Endothelial cell of umbilical vein (primary cell): ENCODE measurements around the gene MARS1. TPM values are rescaled to one million over a fixed set of nuclear protein-coding genes. Genes with fewer than 3 reads are reported as not detected.

Experiments
- BruUV-seq: library from RNA; stranded (reverse); fragments of 400-500 nt; replicated peaks from 2 replicates; lab custom pipeline; 2021; lab: Mats Ljungman, UMichigan
- CTCF ChIA-PET: fragments of 300-600, 350-600 bp; sonication (Branson Sonifier 250); formaldehyde crosslinking; loops from one replicate; lab custom pipeline; 2021; ENCODE audit warnings: antibody characterized with exemption, inconsistent platforms; lab: Charles Lee
- POLR2A ChIA-PET: fragments of 300-600, 350-600 bp; sonication (Branson Sonifier 250); formaldehyde crosslinking; loops from one replicate; lab custom pipeline; 2021; ENCODE audit warnings: antibody characterized with exemption, inconsistent platforms; lab: Charles Lee
- DNase-seq: peaks from one replicate; pipeline ENCODE4 v3.0.0-alpha.2; 2011; ENCODE audit warnings: low read depth, low spot score
- FAIRE-seq: peaks from 2 replicates; lab custom pipeline; 2011; peaks lifted over from hg19 to GRCh38; lab: Jason Lieb, UNC
- H2AFZ ChIP-seq: 2 replicates; pipeline ENCODE4 v1.6.0; 2012; ENCODE audit warnings: low read depth, low read length, control low read depth, inconsistent platforms
- H3K27ac ChIP-seq: 2 replicates; pipeline ENCODE4 v1.5.1; 2011; ENCODE audit warnings: low read depth, mild to moderate bottlenecking, control low read depth, low read length, moderate library complexity; ENCODE audit not compliant: insufficient read depth
- H3K27me3 ChIP-seq, 2 experiments: 2 replicates each; pipeline versions ENCODE4 v1.6.0 to v1.6.1; 2011; ENCODE audit warnings: low read length in 2 of 2, mixed read lengths in 1 of 2; ENCODE audit not compliant: control insufficient read depth in 2 of 2, insufficient read depth in 2 of 2
- H3K36me3 ChIP-seq, 2 experiments: 2 replicates in 1 of 2; 3 replicates in 1 of 2; pipeline ENCODE4 v1.5.1; 2011; ENCODE audit warnings: low read length in 2 of 2, mild to moderate bottlenecking in 1 of 2, moderate library complexity in 1 of 2; ENCODE audit not compliant: control insufficient read depth in 2 of 2, insufficient read depth in 2 of 2; ENCODE audit errors: extremely low read depth in 1 of 2
- H3K4me1 ChIP-seq: 3 replicates; pipeline ENCODE4 v1.5.1; 2011; ENCODE audit warnings: mild to moderate bottlenecking, low read length; ENCODE audit not compliant: control insufficient read depth, insufficient read depth; ENCODE audit errors: extremely low read depth
- H3K4me2 ChIP-seq: 2 replicates; pipeline ENCODE4 v1.6.1; 2011; ENCODE audit warnings: low read length, control low read depth, mixed read lengths; ENCODE audit not compliant: insufficient read depth
- H3K4me3 ChIP-seq, 3 experiments: fragments of 200-600 bp in 1 of 3; sonication (generic), shearing (Covaris generic) in 1 of 3; replicated peaks in 1 of 3; 2 replicates each; pipeline ENCODE4 v1.5.1; 2011 to 2016; ENCODE audit warnings: control low read depth in 3 of 3, low read length in 3 of 3, mild to moderate bottlenecking in 2 of 3, inconsistent platforms in 1 of 3, low read depth in 1 of 3, moderate library complexity in 1 of 3; ENCODE audit not compliant: insufficient read depth in 1 of 3
- H3K79me2 ChIP-seq: 2 replicates; pipeline ENCODE4 v1.6.0; 2012; ENCODE audit warnings: low read length, inconsistent platforms; ENCODE audit not compliant: control insufficient read depth, insufficient read depth
- H3K9ac ChIP-seq: replicated peaks from 2 replicates; pipeline ENCODE3; 2011; ENCODE audit warnings: low read length, control low read depth; ENCODE audit not compliant: insufficient read depth; ENCODE audit errors: extremely low read depth
- H3K9me1 ChIP-seq: replicated peaks from 3 replicates; pipeline ENCODE4 v1.6.0; 2011; ENCODE audit warnings: mild to moderate bottlenecking, low read length; ENCODE audit not compliant: control insufficient read depth, insufficient read depth; ENCODE audit errors: extremely low read depth
- H3K9me3 ChIP-seq: replicated peaks from 2 replicates; pipeline ENCODE4 v1.5.1; 2012; ENCODE audit warnings: low read length, inconsistent platforms; ENCODE audit not compliant: control insufficient read depth, insufficient read depth
- H4K20me1 ChIP-seq: replicated peaks from 2 replicates; pipeline ENCODE3; 2011; ENCODE audit warnings: mild to moderate bottlenecking, low read length; ENCODE audit not compliant: control insufficient read depth, insufficient read depth; ENCODE audit errors: extremely low read depth
- CTCF ChIP-seq, 2 donors: IDR thresholded peaks; 1 replicate in 1 of 2; 2 replicates in 1 of 2; pipeline ENCODE4 v1.5.1; 2011; ENCODE audit warnings: low read length in 2 of 2, mild to moderate bottlenecking in 2 of 2, moderate library complexity in 2 of 2, control low read depth in 1 of 2, inconsistent platforms in 1 of 2, low read depth in 1 of 2; ENCODE audit not compliant: insufficient read depth in 1 of 2; ENCODE audit errors: extremely low read depth in 1 of 2
- FOS ChIP-seq: IDR thresholded peaks from 2 replicates; pipeline ENCODE4 v1.6.1; 2011; ENCODE audit warnings: mild to moderate bottlenecking, low read length, moderate library complexity, borderline replicate concordance; ENCODE audit not compliant: insufficient read depth
- JUN ChIP-seq: IDR thresholded peaks from 2 replicates; pipeline ENCODE4 v1.6.1; 2011; ENCODE audit warnings: borderline replicate concordance, low read depth; ENCODE audit not compliant: insufficient read length, insufficient read depth
- MAX ChIP-seq: IDR thresholded peaks from 2 replicates; pipeline ENCODE4 v1.6.1; 2011; ENCODE audit not compliant: insufficient read depth, insufficient read length
- POLR2AphosphoS5 ChIP-seq: IDR thresholded peaks from 2 replicates; pipeline ENCODE4 v1.6.1; 2012; ENCODE audit warnings: low read depth, mild to moderate bottlenecking, control low read depth, low read length, moderate library complexity; ENCODE audit not compliant: insufficient read depth
- dilution Hi-C: fragments of 300-500 bp; cut with MboI; formaldehyde crosslinking; loops from one replicate; pipeline ENCODE4 v1.15.0; 2019; ENCODE audit warnings: low sequenced_read_pairs; ENCODE audit not compliant: extremely low pct_ligation_motif_present
- intact Hi-C: fragments of 100-400 bp; cut with micrococcal nuclease; formaldehyde crosslinking; loops from one replicate; pipeline ENCODE4 v1.10.0; 2022
- polyA plus RNA-seq, 4 experiments: library from polyadenylated mRNA; depleted of rRNA in 3 of 4; stranded (reverse) in 3 of 4; unstranded in 1 of 4; fragments of >200 nt; gene quantifications; 2 replicates each; pipeline versions ENCODE4 v1.2.1 to v1.2.3, GENCODE V29; 2011 to 2012; ENCODE audit warnings: missing spikeins in 1 of 4
- total RNA-seq: library from RNA; stranded (reverse); gene quantifications from 2 replicates; pipeline ENCODE4 v1.2.3, GENCODE V29; 2021

Gene MARS1
- total and polyA plus RNA-seq, 2 donors (not counting 3 experiments of a cell fraction or from before 2014, with no cell fraction given), result 118 to 212 TPM

GRCh38 chr12:57488402-57489156, 711 bp downstream of the MARS1 start:
- FAIRE-seq, result no peak
- CTCF ChIA-PET, result interaction anchor here (1.1 kb wide), 2 partner anchors 9 to 13 kb away, joined by 3 read pairs; no protein-coding TSS in a partner anchor
- peaks cover 10 to 18% of the 10 kb centered on the region in 2 experiments for H3K36me3 ChIP-seq
- intact Hi-C loops (loop anchor here (1.0 to 5.0 kb wide), 3 partner anchors 29 to 58 kb away; partner anchors contain the start of genes DCTN2, DDIT3, GLI1 and MBD6), dilution Hi-C loops (no loop called here)
- H3K9me1 ChIP-seq, result no peaks in the 10 kb centered on the region
- TF ChIP-seq FOS, result no peak
- no peak for TF ChIP-seq JUN
- no peak for TF ChIP-seq POLR2AphosphoS5
- TF ChIP-seq CTCF (IDR thresholded peaks at IDR 0.05; ENCODE audit: extremely low read depth in 1 of 2, insufficient read depth in 1 of 2, low read depth in 1 of 2, low read length in 2 of 2), result no peak
- TF ChIP-seq MAX, result no peak
- H3K27ac ChIP-seq, result peak overlapping the region; percentile 48
- no peaks in the 10 kb centered on the region for H4K20me1 ChIP-seq
- H3K4me3 ChIP-seq, result peak overlapping the region; percentile 60 to 99 (median 94)
- POLR2A ChIA-PET, result interaction anchor here (0.7 kb wide), 1 partner anchor 15 kb away, joined by 3 read pairs; no protein-coding TSS in a partner anchor
- H3K79me2 ChIP-seq, result peaks cover 23% of the 10 kb centered on the region
- peak; percentile 38 for DNase-seq
- peak overlapping the region; percentile 87 for H3K4me2 ChIP-seq
- H3K9ac ChIP-seq, result peak overlapping the region; percentile 91
- H3K4me1 ChIP-seq, result peaks cover 9% of the 10 kb centered on the region
- H3K9me3 ChIP-seq, result no peaks in the 10 kb centered on the region
- no peaks in the 10 kb centered on the region for H3K27me3 ChIP-seq
- H2AFZ ChIP-seq, result peak overlapping the region; percentile 77
- BruUV-seq, result TSS peak; percentile 40
